KOPT-K1 (cell line): ENCODE measurements around the gene PREX1.
"Not testable (repeated sequence)": the region's sequence is repeated elsewhere in the genome, so short reads cannot be mapped to it uniquely, and the experiment has no call there.

Experiments
- H3K27ac ChIP-seq: fragments of 200-600 bp; sonication (generic); 2 replicates; pipeline ENCODE4 v1.5.1; 2016; ENCODE audit warnings: antibody characterized with exemption, mild to moderate bottlenecking, low read depth, low read length; ENCODE audit not compliant: poor library complexity, severe bottlenecking
- H3K36me3 ChIP-seq: fragments of 200-600 bp; sonication (generic); 2 replicates; pipeline ENCODE4 v1.5.1; 2017; ENCODE audit warnings: antibody characterized with exemption, mild to moderate bottlenecking, low read length, moderate library complexity; ENCODE audit not compliant: insufficient read depth
- H3K9me3 ChIP-seq: fragments of 200-600 bp; sonication (generic); 2 replicates; pipeline ENCODE4 v1.5.1; 2017; ENCODE audit warnings: antibody characterized with exemption, low read length, mild to moderate bottlenecking; ENCODE audit not compliant: insufficient read depth, poor library complexity, severe bottlenecking

Gene PREX1

GRCh38 chr20:48850977-48851299, 23.1 kb upstream of the PREX1 start:
- H3K27ac ChIP-seq: no peak overlapping the region
- H3K36me3 ChIP-seq: no peaks in the 10 kb centered on the region
- no peaks in the 10 kb centered on the region for H3K9me3 ChIP-seq

- Histone ChIP-seq H3K27ac (no peak overlapping the region), H3K36me3 (no peaks in the 10 kb centered on the region), H3K9me3 (no peaks in the 10 kb centered on the region)
Measured at GRCh38 chr20:48850257-48850976, 22.6 kb upstream of the PREX1 start.

GRCh38 chr20:48849779-48850178, 22.0 kb upstream of the PREX1 start:
- Histone ChIP-seq H3K9me3 (no peaks in the 10 kb centered on the region), H3K36me3 (no peaks in the 10 kb centered on the region), H3K27ac (no peak overlapping the region)

GRCh38 chr20:48849299-48849698, 21.5 kb upstream of the PREX1 start:
- Histone ChIP-seq H3K27ac (no peak overlapping the region), H3K9me3 (no peaks in the 10 kb centered on the region), H3K36me3 (no peaks in the 10 kb centered on the region)

- Histone ChIP-seq H3K36me3 (no peaks in the 10 kb centered on the region), H3K27ac (no peak overlapping the region), H3K9me3 (no peaks in the 10 kb centered on the region)
Measured at GRCh38 chr20:48847498-48848205, 19.9 kb upstream of the PREX1 start.

- no peaks in the 10 kb centered on the region for H3K9me3 ChIP-seq
- no peak overlapping the region for H3K27ac ChIP-seq
Measured at GRCh38 chr20:48846516-48847492, 19.0 kb upstream of the PREX1 start.

GRCh38 chr20:48845721-48846306, 18.0 kb upstream of the PREX1 start:
- Histone ChIP-seq H3K9me3 (no peaks in the 10 kb centered on the region), H3K27ac (no peak overlapping the region), H3K36me3 (no peaks in the 10 kb centered on the region)

More at GRCh38 chr20:48846516-48847492, 19.0 kb upstream of the PREX1 start:
- no peaks in the 10 kb centered on the region for H3K36me3 ChIP-seq

- H3K9me3 ChIP-seq: no peaks in the 10 kb centered on the region
- H3K27ac ChIP-seq: no peak overlapping the region
- no peaks in the 10 kb centered on the region for H3K36me3 ChIP-seq
Measured at GRCh38 chr20:48844996-48845395, 17.2 kb upstream of the PREX1 start.

GRCh38 chr20:48843896-48844295, 16.1 kb upstream of the PREX1 start:
- H3K27ac ChIP-seq, H3K36me3 ChIP-seq, H3K9me3 ChIP-seq: not testable (repeated sequence)

- Histone ChIP-seq H3K9me3 (no peaks in the 10 kb centered on the region), H3K27ac (no peak overlapping the region), H3K36me3 (no peaks in the 10 kb centered on the region)
Measured at GRCh38 chr20:48843057-48843806, 15.4 kb upstream of the PREX1 start.

GRCh38 chr20:48841875-48842529, 14.2 kb upstream of the PREX1 start:
- Histone ChIP-seq H3K9me3 (no peaks in the 10 kb centered on the region), H3K27ac (no peak overlapping the region), H3K36me3 (no peaks in the 10 kb centered on the region)

GRCh38 chr20:48841196-48841874, 13.5 kb upstream of the PREX1 start:
- Histone ChIP-seq H3K27ac (no peak overlapping the region), H3K36me3 (no peaks in the 10 kb centered on the region), H3K9me3 (no peaks in the 10 kb centered on the region)

GRCh38 chr20:48839154-48839917, 11.5 kb upstream of the PREX1 start:
- H3K9me3 ChIP-seq: no peaks in the 10 kb centered on the region
- H3K36me3 ChIP-seq: no peaks in the 10 kb centered on the region

More at GRCh38 chr20:48839154-48839917, 11.5 kb upstream of the PREX1 start:
- H3K27ac ChIP-seq: no peak overlapping the region
